Left hindlimb (tissue), 1 donor: ENCODE data around the gene DFFA.
"Not testable (repeated sequence)": the region's sequence is repeated elsewhere in the genome, so short reads cannot be mapped to it uniquely, and the experiment has no call there.

Source experiments
- DNase-seq: peaks from one replicate; pipeline ENCODE4 v3.0.0-alpha.2; 2018

Gene DFFA

GRCh38 chr1:10504249-10504648, 31.9 kb upstream of the DFFA start:
- no peak for DNase-seq

DNA sequence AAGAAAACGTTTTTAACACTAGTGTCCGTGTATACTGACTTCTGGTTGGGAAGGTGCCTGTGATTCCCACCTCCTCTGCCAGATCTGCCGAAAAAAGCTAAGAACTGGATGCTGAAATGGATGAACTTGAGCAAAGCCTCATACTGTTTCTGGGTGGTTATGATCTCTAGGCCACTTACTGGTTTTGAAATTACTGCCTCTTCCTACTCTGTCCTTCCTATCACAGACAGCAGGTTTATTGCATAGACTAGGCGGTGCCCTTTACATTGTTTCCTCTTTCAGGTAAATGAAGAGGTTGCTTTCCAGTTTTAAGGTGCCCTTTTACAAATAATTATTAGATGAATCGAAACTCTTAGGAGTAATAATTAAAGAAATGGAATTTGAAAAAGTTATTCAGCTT, 29.9 kb upstream of the DFFA start:
- no peak for DNase-seq

DNA sequence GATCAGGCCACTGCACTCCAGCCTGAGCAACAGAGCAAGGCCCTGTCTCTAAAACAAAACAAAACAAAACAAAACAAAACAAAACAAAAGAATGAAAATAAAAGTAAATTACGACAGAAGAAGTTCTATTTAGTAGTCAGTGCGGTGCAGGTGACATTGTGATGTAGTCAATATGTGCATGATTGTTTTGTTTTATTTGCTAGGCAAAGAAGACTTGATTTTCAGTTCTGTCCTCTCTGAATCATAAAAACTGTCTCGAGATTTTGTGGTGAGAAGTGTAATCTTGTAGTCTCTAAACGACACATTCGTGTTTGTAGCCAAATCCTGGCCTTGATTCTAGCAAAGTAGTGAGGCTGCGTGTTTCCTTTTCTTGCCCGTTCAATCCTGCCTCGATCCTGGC, 25.9 kb upstream of the DFFA start:
- no peak for DNase-seq

DNA sequence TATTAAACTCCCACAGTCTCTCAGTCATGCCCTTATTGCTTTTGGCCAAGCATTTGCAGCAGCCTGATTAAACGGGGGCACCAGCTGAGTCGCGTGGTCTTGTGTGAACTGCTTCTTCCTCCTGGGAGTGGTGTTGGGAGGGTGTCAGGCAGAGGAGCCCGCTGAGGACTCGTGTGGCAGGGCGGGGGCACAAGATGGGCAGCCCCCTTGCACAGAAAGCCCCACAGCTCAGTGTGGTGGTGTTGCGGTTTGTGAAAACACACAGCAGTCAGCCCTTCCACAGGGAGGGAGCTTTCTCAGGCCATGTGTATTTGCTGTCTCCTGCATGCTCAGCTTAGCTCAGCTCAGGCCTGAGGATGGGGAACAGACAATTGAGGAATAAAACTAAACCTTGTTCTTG, 24.8 kb upstream of the DFFA start:
- no peak for DNase-seq

DNA sequence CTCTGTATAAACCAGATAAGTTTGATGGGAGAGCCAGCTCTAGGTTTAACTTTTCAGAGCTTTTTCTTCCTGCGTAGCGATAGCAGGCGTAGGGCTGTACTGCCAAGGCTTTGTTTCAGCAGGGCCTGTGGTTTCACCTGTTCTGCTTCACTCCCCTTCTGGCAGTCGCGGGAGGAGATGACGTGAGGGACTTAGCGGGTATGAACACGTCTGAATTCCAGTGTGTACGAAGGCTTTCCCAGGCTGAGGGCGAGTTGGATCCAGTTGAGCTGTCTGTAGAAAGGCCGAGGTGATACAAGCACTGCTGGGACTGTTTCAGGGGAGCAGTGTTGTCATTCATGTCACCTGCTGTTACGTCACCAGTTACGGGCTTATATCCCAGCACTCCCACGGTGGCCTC, 23.6 kb upstream of the DFFA start:
- no peak for DNase-seq

GRCh38 chr1:10495475-10495817, 23.1 kb upstream of the DFFA start:
- no peak for DNase-seq

DNA sequence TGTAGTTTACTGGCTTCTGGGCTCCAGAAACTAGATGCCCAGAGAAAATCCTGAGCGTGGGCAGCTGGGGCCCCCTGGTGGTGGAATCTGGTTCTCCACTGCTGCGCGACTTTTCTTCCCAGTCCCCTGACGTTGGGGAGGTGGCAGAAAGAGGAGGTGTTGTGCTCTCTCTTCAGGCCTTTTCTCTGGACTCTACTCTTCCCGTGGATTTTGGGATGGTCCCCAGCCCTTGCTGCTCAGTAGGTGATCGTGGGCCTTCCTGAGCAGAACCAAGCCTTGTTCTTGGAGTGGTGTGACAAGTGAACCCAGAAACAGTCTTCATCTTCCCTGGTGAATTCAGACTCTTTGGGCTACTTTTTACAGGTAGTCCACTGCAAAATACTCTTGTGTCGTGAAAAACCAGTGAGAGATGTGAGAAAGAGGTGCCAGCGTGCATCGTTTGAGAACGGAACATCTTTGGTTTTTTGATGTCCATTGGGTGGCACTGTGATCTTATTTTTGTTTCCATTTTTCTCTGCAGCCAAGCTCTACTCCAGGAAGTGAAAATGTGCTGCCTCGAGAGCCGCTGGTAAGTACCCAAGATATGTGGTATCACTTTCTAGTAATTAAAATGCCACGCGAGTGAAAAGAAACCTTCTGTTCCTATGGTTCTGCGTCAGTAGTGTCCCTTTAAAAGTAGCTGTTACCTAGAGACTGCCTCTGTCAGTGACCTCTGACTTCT, 22.6 kb upstream of the DFFA start:
- peak; percentile 82 for DNase-seq

GRCh38 chr1:10494418-10494753, 22.1 kb upstream of the DFFA start:
- DNase-seq = no peak

GRCh38 chr1:10490286-10490970, 18.1 kb upstream of the DFFA start:
- no peak for DNase-seq

DNA sequence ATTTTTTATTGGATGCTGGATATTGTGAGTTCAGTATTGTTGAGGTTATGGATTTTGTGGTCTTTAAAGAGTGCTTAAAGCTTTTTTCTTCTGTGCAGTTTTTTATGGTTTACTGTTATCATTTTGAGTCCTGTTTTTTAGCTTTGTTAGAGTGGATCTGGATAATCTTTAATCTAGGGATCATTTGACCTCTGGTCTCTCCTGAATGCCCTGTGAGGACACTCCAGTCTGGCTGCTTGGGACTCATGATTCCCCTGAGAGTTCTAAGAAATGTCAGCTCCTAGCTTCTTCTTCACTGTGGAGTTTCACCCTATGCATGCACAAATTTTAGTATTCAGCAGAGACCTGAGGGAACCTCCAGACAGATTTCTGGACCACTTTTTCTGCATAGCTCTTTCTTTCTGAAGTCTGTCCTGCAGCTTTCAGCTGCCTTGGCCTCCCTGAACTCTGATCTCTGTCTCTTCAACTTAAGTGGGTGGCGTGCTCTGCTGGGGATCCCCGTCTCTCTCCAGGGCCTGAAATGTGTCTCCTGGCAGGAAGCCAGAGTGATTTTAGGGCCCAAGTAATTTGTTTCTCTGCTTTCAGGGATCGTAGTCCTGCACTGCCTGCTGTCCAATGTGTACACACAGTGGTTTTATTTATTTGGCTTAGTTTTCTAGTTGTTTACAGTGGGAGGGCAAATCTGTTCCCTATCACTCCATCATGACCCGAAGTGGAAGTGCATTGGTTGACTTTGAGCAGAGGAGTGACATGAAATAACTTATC, 17.1 kb upstream of the DFFA start:
- no peak for DNase-seq

- DNase-seq = no peak
Measured at GRCh38 chr1:10484521-10484920, 12.2 kb upstream of the DFFA start.

- no peak for DNase-seq
Measured at GRCh38 chr1:10480614-10481013, 8.3 kb upstream of the DFFA start.

GRCh38 chr1:10479296-10479695, 7.0 kb upstream of the DFFA start:
- no peak for DNase-seq

DNA sequence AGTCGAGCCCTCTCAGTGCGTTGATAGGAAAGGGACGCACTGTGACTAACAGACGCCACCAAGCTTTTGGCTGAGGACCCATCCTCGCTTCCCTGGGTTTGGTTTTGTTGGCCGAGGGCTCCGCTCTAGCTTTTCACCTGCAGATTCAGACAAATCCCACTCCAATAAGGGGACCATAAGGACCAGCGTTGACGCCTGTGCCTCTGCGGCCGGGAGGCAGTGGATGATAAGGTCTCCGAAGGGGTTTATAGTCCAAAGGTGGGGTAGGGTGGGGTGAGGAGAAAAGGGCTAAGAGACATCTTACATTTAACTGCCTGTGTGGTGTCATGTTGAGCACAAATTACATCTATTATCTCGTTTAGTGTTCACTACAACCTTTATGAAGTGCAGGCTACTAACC, 3.2 kb upstream of the DFFA start:
- DNase-seq = no peak

DNA sequence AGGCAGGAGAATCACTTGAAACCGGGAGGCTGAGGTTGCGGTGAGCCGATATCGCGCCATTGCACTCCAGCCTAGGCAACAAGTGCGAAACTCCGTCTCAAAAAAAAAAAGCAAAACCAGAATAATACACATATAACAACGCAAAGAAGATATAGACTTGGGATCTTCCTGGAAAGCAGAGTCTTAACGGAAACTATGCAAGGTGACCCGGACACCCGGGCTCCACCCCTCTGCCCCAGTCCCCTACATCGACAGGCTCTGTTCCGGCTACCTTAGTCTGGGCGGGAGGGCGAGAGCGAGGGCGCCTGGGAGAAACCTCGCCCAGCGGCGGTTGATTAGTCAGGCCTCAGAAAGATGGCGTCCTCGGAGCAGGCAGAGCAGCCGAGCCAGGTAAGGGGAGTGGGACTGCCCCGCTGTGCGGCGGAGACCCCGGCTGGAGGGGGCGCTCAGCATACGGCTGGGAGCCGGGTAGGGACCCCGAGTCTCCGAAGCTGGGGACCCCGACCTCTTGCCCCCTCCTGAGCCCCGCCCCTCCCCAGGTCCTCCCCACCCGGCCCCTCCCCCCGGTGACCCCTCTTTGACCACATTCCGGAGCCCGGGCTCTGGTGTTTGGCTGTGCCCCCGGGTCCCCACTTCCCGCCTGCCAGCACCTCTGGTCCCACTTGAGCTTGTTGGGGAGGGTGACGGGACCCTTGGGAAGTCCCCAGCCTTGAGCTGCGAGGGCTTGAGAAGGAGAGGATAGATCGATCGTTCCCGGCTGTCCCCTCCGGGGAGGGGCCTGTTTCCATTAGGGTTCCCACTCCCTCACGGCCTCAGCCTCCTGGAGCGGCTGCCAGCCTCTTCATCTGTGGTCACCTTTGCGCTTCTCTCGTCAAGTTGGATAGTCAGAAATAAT, 2.5 kb upstream of the DFFA start, which contains the start of gene PEX14:
Gene PEX14, plus strand, starts transcription at position 338 of the 895 bp plus-strand sequence. Its CDS starts 17 bp downstream, at position 355.
- peak; percentile 90 for DNase-seq

DNA sequence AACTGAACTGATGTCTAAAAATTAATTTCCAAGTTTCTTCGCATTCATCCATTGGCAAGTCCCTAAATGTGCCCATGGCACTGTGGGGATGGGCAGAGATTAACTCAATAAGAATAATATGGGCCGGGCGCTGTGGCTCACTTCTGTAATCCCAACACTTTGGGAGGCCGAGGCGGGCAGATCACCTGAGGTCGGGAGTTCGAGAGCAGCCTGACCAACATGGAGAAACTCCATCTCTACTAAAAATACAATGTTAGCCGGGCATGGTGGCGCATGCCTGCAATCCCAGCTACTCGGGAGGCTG, 1.9 kb upstream of the DFFA start:
- DNase-seq = not testable (repeated sequence)

DNA sequence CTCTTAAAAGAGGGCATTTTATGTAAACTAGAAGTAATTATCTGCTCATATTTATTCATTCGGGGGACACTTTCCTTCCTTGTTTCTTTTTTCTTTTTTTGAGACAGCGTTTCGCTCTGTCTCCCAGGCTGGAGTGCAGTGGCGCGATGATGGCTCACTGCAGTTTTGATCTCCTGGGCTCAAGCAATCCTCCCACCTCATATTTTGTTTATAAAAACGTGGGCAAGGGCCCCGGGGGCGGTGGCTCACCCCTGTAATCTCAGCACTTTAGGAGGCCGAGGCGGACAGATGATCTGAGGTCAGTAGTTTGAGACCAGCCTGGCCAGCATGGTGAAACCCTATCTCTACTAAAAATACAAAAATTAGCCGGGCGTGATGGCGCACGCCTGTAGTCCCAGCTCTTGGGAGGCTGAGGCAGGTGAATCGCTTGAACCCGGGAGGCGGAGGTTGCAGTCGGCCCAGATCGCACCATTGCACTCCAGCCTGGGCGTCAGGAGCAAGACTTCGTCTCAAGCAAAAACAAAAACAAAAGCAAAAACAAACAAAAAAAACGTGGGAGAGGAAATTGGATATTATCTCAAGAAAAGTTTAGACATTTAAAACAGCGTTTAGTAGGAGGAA, 926 bp upstream of the DFFA start:
- DNase-seq = no peak

DNA sequence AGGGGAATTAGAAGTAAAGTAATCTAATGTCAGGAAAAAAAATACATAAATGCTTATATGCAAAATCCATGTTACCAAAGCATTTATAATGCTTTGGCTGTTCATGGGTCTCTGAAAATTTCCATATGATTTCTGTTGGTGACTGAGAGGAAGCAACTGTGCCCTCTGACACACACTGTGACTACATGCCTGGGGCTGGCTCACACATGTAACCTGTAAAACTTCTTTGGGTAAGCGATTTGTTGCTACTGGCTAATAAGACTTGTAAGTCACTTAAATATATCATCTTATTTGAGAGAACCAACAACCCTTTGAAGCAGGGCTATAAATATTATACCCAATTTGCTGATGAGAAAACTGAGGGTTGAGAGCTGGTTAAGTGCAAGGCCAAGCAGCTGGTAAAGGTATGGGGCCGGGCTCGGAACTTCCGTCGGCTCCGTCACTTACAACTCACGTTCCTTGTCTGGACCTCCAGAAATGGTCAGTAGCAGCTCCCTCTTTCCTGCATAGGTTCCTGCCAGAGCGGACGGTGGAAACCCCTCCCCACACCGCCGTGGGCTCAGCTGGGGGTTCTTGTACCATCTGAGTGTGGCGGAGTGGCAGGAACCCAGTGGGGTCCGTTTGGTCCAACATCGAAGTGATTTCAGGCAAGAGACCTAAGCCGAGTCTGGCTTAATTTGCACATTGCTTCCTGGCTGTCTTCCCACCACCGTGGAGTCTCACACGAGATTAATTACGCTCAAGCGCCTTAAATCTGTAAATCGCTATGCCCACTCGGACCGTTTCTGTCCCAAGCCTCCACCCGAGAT, 714 bp downstream of the DFFA start:
- no peak for DNase-seq

GRCh38 chr1:10470043-10470442, 2.3 kb downstream of the DFFA start:
- no peak for DNase-seq

- DNase-seq = no peak
Measured at GRCh38 chr1:10467078-10467477, 5.3 kb downstream of the DFFA start.

DNA sequence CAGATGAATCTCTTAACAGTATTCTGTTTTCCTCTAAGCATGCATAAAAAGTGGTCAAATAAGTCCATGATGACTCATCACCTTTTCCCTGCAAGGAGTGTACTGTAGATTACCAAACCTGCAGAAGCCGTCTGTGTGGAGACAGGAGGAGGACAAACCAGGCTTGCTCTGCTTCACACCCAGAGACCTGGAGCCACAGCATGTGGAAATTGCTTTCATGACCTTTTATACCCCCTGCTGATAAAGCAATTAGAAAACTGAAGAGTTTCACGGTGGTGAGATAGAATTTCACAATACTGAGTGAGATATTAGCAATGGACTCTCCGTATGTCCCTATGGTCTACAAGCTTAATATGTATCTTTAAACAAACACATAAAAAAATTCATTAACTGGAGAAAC, 13.1 kb downstream of the DFFA start:
- no peak for DNase-seq

- DNase-seq = no peak
Measured at GRCh38 chr1:10457875-10458274, 14.5 kb downstream of the DFFA start.
